ENCODE measurements around the gene RALGAPA1.

Gene RALGAPA1

DNA sequence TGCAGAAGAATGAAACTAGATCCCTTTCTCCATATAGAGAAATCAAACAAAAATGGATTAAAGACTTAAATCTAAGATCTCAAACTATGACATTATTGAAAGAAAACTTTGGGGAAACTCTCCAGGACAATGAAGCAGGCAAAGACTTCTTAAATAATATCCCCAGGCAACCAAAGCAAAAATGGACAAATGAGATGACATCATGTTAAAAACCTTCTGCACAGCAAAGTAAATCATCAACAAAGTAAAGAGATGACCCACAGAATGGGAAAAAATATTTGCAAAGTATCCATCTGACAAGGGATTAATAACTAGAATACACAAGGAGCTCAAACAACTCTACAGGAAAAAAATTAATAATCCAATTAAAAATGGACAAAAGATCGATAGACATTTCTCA is 101.0 kb downstream of the RALGAPA1 start:
- Histone ChIP-seq H3K36me3 (ENCODE audit: control insufficient read depth in 1 of 2, insufficient read depth in 2 of 2, low read length in 2 of 2) (no peaks in the 10 kb centered on the region), H3K9ac (ENCODE audit: low read length) (no peak overlapping the region), H2AK5ac (ENCODE audit: low read length) (no peak overlapping the region), H3K79me1 (ENCODE audit: low read length) (no peaks in the 10 kb centered on the region), H3K4me1 (ENCODE audit: control insufficient read depth in 1 of 2, insufficient read depth in 2 of 2, low read length in 2 of 2) (no peaks in the 10 kb centered on the region), H3K23ac (ENCODE audit: low read length) (no peak overlapping the region), H4K8ac (ENCODE audit: low read depth, low read length) (no peak overlapping the region), H2AFZ (ENCODE audit: insufficient read depth, low read length, poor library complexity) (no peak overlapping the region), H3K18ac (ENCODE audit: low read length) (no peak overlapping the region), H3K27ac (ENCODE audit: low read depth, low read length) (no peak overlapping the region), H3K9me3 (ENCODE audit: insufficient read depth, low read depth, low read length) (no peaks in the 10 kb centered on the region), H2BK12ac (ENCODE audit: low read length) (no peak overlapping the region), H3K4me2 (ENCODE audit: low read length) (no peak overlapping the region), H3K4me3 (ENCODE audit: low read depth, low read length) (no peak overlapping the region), H3K79me2 (ENCODE audit: control insufficient read depth, insufficient read depth, low read length, poor library complexity) (no peaks in the 10 kb centered on the region), H3K14ac (ENCODE audit: low read length) (no peak overlapping the region), H4K91ac (ENCODE audit: low read depth, low read length) (no peak overlapping the region), H3K4ac (ENCODE audit: low read depth, low read length) (no peak overlapping the region), H2BK5ac (ENCODE audit: low read depth, low read length, poor library complexity) (no peak overlapping the region), H3K27me3 (ENCODE audit: insufficient read depth, low read length) (no peaks in the 10 kb centered on the region), H4K12ac (ENCODE audit: low read depth, low read length) (no peak overlapping the region), H2BK120ac (ENCODE audit: insufficient read depth, low read length, poor library complexity) (no peak overlapping the region)
- DNase-seq = no peak
- WGBS (ENCODE audit: extremely low coverage, insufficient coverage, insufficient read length) = no CpG with 5 or more reads among the region's 1 CpG

- Histone ChIP-seq H3K9me3 (ENCODE audit: insufficient read depth, low read depth, low read length) (no peaks in the 10 kb centered on the region), H3K14ac (ENCODE audit: low read length) (no peak overlapping the region), H3K36me3 (ENCODE audit: control insufficient read depth in 1 of 2, insufficient read depth in 2 of 2, low read length in 2 of 2) (no peaks in the 10 kb centered on the region), H2BK120ac (ENCODE audit: insufficient read depth, low read length, poor library complexity) (no peak overlapping the region), H3K4me3 (ENCODE audit: low read depth, low read length) (no peak overlapping the region), H4K12ac (ENCODE audit: low read depth, low read length) (no peak overlapping the region), H3K4ac (ENCODE audit: low read depth, low read length) (no peak overlapping the region), H4K8ac (ENCODE audit: low read depth, low read length) (no peak overlapping the region), H3K27ac (ENCODE audit: low read depth, low read length) (no peak overlapping the region), H3K23ac (ENCODE audit: low read length) (no peak overlapping the region), H3K9ac (ENCODE audit: low read length) (no peak overlapping the region), H3K4me1 (ENCODE audit: control insufficient read depth in 1 of 2, insufficient read depth in 2 of 2, low read length in 2 of 2) (no peaks in the 10 kb centered on the region), H3K27me3 (ENCODE audit: insufficient read depth, low read length) (no peaks in the 10 kb centered on the region), H2BK5ac (ENCODE audit: low read depth, low read length, poor library complexity) (no peak overlapping the region), H3K4me2 (ENCODE audit: low read length) (no peak overlapping the region), H2BK12ac (ENCODE audit: low read length) (no peak overlapping the region), H3K79me2 (ENCODE audit: control insufficient read depth, insufficient read depth, low read length, poor library complexity) (no peaks in the 10 kb centered on the region), H4K91ac (ENCODE audit: low read depth, low read length) (no peak overlapping the region), H2AFZ (ENCODE audit: insufficient read depth, low read length, poor library complexity) (no peak overlapping the region), H2AK5ac (ENCODE audit: low read length) (no peak overlapping the region), H3K18ac (ENCODE audit: low read length) (no peak overlapping the region), H3K79me1 (ENCODE audit: low read length) (no peaks in the 10 kb centered on the region)
- DNase-seq = peak in 1 of 2 donors; percentile 38
- no CpG with 5 or more reads among the region's 2 CpGs for WGBS (ENCODE audit: extremely low coverage, insufficient coverage, insufficient read length)
Measured at GRCh38 chr14:35705636-35706035, 103.5 kb downstream of the RALGAPA1 start.

DNA sequence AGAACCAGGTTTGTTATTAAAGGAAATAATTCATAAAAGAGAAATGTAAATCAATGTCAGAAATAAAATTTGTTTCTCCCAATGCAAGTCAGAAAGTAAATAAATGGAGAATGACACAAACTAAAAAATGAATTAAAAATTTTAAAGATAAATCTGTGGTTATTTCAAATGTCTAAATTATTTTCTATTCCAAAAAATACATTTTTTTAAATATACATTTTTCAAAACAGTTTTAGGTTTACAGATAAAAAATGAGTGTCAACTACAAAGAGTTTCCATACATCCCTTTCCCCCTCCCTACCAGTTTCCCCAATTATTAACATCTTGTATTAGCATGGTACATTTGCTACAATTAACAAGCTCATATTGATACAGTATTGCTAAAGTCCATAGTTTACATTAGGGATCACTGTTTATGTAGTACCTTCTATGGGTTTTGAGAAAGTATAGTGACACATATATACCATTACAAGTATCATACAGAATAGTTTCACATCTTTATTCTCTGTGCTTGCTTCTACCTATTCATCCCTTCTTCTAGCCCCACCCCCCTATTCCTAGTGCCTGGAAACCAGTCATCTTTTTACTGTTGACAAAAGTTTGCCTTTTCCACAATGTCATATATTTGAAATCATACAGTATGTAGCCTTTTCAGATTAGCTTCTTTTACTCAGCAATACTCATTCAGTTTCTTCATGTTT is 104.2 kb downstream of the RALGAPA1 start:
- H3K4me3 ChIP-seq (ENCODE audit: low read depth, low read length) = no peak overlapping the region
- H2BK12ac ChIP-seq (ENCODE audit: low read length) = no peak overlapping the region
- no peak overlapping the region for H3K14ac ChIP-seq (ENCODE audit: low read length)
- H3K23ac ChIP-seq (ENCODE audit: low read length) = no peak overlapping the region
- H4K8ac ChIP-seq (ENCODE audit: low read depth, low read length) = no peak overlapping the region
- H3K4me2 ChIP-seq (ENCODE audit: low read length) = no peak overlapping the region
- H3K4ac ChIP-seq (ENCODE audit: low read depth, low read length) = no peak overlapping the region
- no peaks in the 10 kb centered on the region for H3K4me1 ChIP-seq (ENCODE audit: control insufficient read depth in 1 of 2, insufficient read depth in 2 of 2, low read length in 2 of 2)
- no peak overlapping the region for H2AK5ac ChIP-seq (ENCODE audit: low read length)
- H2BK5ac ChIP-seq (ENCODE audit: low read depth, low read length, poor library complexity) = no peak overlapping the region
- H3K79me1 ChIP-seq (ENCODE audit: low read length) = no peaks in the 10 kb centered on the region
- H3K79me2 ChIP-seq (ENCODE audit: control insufficient read depth, insufficient read depth, low read length, poor library complexity) = no peaks in the 10 kb centered on the region
- H3K18ac ChIP-seq (ENCODE audit: low read length) = no peak overlapping the region
- DNase-seq = no peak
- H3K27me3 ChIP-seq (ENCODE audit: insufficient read depth, low read length) = no peaks in the 10 kb centered on the region
- no peak overlapping the region for H3K27ac ChIP-seq (ENCODE audit: low read depth, low read length)
- no peak overlapping the region for H4K12ac ChIP-seq (ENCODE audit: low read depth, low read length)
- no peak overlapping the region for H2AFZ ChIP-seq (ENCODE audit: insufficient read depth, low read length, poor library complexity)
- H3K36me3 ChIP-seq (ENCODE audit: control insufficient read depth in 1 of 2, insufficient read depth in 2 of 2, low read length in 2 of 2) = no peaks in the 10 kb centered on the region
- H4K91ac ChIP-seq (ENCODE audit: low read depth, low read length) = no peak overlapping the region
- H3K9me3 ChIP-seq (ENCODE audit: insufficient read depth, low read depth, low read length) = no peaks in the 10 kb centered on the region
- H3K9ac ChIP-seq (ENCODE audit: low read length) = no peak overlapping the region
- no peak overlapping the region for H2BK120ac ChIP-seq (ENCODE audit: insufficient read depth, low read length, poor library complexity)

DNA sequence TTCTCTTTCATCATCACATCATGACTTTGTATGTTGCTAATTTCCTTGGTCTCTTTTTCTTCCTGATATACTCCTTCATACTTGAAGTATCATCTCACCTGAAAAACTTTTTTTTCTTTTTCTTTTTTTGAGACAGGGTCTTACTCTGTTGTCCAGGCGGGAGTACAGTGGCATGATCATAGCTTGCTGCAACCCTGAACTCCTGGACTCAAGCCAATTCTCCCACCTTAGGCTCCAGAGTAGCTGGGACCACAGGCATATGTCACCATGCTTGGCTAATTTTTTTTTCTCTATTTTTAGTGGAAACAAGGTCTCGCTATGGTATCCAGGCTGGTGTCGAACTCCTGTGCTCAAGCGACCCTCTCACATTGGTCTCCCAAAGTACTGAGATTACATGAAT is 107.6 kb downstream of the RALGAPA1 start:
- Histone ChIP-seq H3K4me3 (ENCODE audit: low read depth, low read length) (no peak overlapping the region), H3K36me3 (ENCODE audit: control insufficient read depth in 1 of 2, insufficient read depth in 2 of 2, low read length in 2 of 2) (no peaks in the 10 kb centered on the region), H4K12ac (ENCODE audit: low read depth, low read length) (no peak overlapping the region), H3K4me2 (ENCODE audit: low read length) (no peak overlapping the region), H3K79me1 (ENCODE audit: low read length) (no peaks in the 10 kb centered on the region), H2BK5ac (ENCODE audit: low read depth, low read length, poor library complexity) (no peak overlapping the region), H3K9me3 (ENCODE audit: insufficient read depth, low read depth, low read length) (no peaks in the 10 kb centered on the region), H3K27me3 (ENCODE audit: insufficient read depth, low read length) (no peaks in the 10 kb centered on the region), H3K79me2 (ENCODE audit: control insufficient read depth, insufficient read depth, low read length, poor library complexity) (no peaks in the 10 kb centered on the region), H3K23ac (ENCODE audit: low read length) (no peak overlapping the region), H2AFZ (ENCODE audit: insufficient read depth, low read length, poor library complexity) (no peak overlapping the region), H3K27ac (ENCODE audit: low read depth, low read length) (no peak overlapping the region), H2BK120ac (ENCODE audit: insufficient read depth, low read length, poor library complexity) (no peak overlapping the region), H4K91ac (ENCODE audit: low read depth, low read length) (no peak overlapping the region), H3K14ac (ENCODE audit: low read length) (no peak overlapping the region), H3K9ac (ENCODE audit: low read length) (no peak overlapping the region), H2AK5ac (ENCODE audit: low read length) (no peak overlapping the region), H3K4me1 (ENCODE audit: control insufficient read depth in 1 of 2, insufficient read depth in 2 of 2, low read length in 2 of 2) (no peaks in the 10 kb centered on the region), H3K4ac (ENCODE audit: low read depth, low read length) (no peak overlapping the region), H2BK12ac (ENCODE audit: low read length) (no peak overlapping the region), H3K18ac (ENCODE audit: low read length) (no peak overlapping the region), H4K8ac (ENCODE audit: low read depth, low read length) (no peak overlapping the region)
- no peak for DNase-seq
- WGBS (ENCODE audit: extremely low coverage, insufficient coverage, insufficient read length) = no CpG with 5 or more reads among the region's 4 CpGs

Measured in trophoblast cell (in vitro differentiated cells and primary cell).